Left cardiac atrium (tissue), 4 donors: ENCODE data around the gene MKLN1. TPM values are rescaled to one million over a fixed set of nuclear protein-coding genes. Genes with fewer than 3 reads are reported as not detected.

Experiments
- ATAC-seq, 2 donors: fragments of 200-7000 bp; cut with Tn5 transposase; one replicate each; pipeline ENCODE4 v1.9.1; 2020; ENCODE audit warnings: mild to moderate bottlenecking in 2 of 2, moderate library complexity in 2 of 2
- DNase-seq: peaks from one replicate; pipeline ENCODE4 v3.0.0-alpha.2; 2020
- intact Hi-C, 2 donors: fragments of 100-400 bp; cut with DNase I; formaldehyde crosslinking; loops; one replicate each; pipeline versions ENCODE4 v1.14.1 to v1.15.1; 2022 to 2023
- total RNA-seq, 2 donors: library from RNA; stranded (reverse); fragmentation: NEBNext Ultra II Directional; extraction: Animal tissue kit (Norgen Biotek cat#: 25700); gene quantifications; one replicate each; pipeline ENCODE4 v1.2.1, GENCODE V29; 2021
- donor health status: DM: no; HTN: yes; CAD: no.
- donor health status: DM: no; HTN: yes; CAD: no; lungs with severe emphysema.
- donor health status: DM: yes; HTN: yes; CAD: no.
- donor health status: Dilated cardiomyopathy.

The MKLN1 gene
- total RNA-seq, 2 donors from 2014 or later = 39.7 to 48.3 TPM

GRCh38 chr7:131527456-131527855 is 199.8 kb downstream of the MKLN1 start:
- no peak for ATAC-seq
- DNase-seq = no peak
- intact Hi-C loops = no loop called here

- no peak for DNase-seq
- ATAC-seq = peak in 1 of 2 donors; percentile 18
- intact Hi-C loops = no loop called here
These were observed 201.5 kb downstream of the MKLN1 start for GRCh38 chr7:131529179-131529578.

DNA sequence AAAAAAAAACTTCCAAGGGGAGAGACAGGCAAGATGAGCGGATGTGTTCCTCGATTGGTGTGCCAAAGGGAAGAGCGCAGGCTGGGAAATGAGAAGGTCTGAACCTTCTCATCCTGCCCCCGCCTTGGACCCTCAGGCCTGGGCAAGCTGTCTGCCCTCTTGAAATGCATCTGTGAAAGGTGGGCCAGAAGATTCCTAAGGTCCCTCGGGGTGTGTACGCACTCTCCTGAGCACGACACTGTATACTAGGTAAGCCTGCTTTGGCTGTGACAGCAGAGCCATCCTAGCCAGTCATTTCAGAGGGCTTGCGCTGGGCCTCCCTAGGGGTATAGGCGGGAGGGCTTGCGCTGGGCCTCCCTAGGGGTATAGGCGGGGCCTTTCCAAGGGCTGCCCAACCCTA is 201.9 kb downstream of the MKLN1 start:
- DNase-seq = no peak
- intact Hi-C loops = no loop called here
- peak in 1 of 2 donors; percentile 10 for ATAC-seq

- ATAC-seq = no peak
- intact Hi-C loops = no loop called here
- no peak for DNase-seq
These were observed 202.5 kb downstream of the MKLN1 start for GRCh38 chr7:131530137-131530536.

- DNase-seq (no peak), ATAC-seq (no peak)
- intact Hi-C loops = no loop called here
These were observed 205.0 kb downstream of the MKLN1 start for GRCh38 chr7:131532570-131533091.

GRCh38 chr7:131533151-131533559 is 205.5 kb downstream of the MKLN1 start:
- ATAC-seq = peak; percentile 55 to 59
- intact Hi-C loops = no loop called here

DNA sequence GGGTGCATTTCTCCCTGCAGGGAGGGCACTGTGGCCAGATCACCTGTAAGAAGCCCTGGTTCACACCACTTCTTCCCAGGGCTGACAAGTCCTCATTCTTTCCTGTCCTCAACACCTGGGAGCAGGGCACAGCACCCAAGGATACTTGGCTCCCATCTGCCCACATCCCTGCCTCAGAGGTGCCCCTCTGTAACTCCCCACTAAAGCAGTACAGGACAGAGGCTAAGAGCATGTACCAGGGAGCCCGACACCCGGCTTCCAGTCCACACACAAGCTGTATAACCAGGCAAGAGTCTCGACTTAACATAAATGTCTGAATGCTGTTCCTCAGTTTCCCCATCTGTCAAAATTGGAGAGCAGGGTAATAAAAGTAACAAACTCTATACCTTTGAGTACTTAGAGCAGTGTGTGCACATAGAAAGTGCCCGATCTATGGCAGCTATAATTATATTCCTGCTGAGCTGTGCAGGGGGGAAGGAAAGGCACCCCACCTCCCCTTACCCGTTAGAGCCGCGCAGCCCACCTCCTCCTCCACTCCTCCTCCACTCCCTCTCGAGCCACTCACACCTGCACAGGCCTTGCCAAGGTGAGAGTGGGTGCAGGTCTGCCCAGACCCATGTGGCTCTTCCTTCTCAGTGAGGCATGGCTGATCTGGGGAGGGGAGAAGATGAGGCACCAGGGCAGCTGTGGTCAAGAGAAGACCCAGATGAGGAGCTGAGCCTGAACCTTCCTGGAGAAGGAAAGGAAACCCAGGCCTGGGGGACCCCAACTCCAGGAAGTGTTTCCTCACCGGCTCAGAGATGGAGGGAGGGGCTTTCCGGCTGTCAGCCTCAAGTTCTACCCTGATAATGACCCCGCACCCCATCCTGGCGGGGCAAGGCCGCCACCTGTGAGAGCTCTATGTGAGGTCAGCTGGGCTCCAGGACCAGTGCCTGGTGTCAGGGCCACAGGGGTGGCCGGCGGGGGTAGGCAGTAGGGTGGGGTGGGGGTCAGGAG is 206.2 kb downstream of the MKLN1 start:
- no peak for ATAC-seq
- DNase-seq = no peak
- intact Hi-C loops = no loop called here

More at GRCh38 chr7:131533151-131533559, 205.5 kb downstream of the MKLN1 start:
- peak; percentile 68 for DNase-seq

DNA sequence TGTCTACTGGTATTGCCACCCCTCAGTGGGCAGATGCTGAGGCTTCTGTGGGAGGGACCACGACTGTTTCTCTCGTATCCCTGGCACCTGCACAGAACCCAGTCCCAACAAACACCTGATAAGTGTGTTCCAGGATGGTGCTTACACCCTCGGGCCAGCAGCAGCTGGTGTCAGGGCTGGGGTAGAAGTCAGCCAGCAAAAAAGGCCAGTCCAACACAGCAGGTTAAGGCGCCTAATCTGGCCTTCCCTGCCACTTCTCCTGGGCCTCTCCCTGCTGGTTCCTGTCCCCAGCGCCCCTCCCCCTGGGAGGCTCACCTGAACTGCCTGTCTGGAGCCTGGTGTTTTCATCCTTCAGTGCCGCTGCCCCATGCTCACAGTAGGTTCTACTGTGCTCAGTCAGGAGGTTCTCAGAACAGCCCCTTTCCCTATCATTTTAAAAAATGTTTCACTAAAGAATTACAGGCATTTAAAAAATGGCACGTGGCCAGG is 208.7 kb downstream of the MKLN1 start:
- DNase-seq (no peak), ATAC-seq (peak in 1 of 2 donors; percentile 20)
- intact Hi-C loops = no loop called here

DNA sequence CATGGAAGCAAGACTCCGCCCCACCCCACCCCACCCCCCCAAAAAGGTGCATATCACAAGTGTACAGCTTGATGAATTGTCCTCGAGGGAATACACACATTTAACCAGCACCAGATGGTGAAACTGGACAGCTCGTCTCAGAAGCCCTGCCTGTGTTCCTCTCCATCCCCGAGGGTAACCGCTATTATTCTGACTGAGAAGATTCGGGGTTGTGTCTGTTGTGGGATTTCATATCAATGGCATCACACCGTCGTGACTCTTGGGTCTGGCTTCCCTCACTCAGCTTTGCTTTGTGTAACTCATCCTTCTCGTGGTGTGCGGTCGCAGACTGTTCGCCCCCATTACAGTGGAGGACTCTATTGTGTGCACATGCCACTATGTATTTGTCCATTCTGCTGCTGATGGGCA is 209.9 kb downstream of the MKLN1 start:
- no peak for ATAC-seq
- DNase-seq = no peak
- intact Hi-C loops = no loop called here

GRCh38 chr7:131538071-131538812 is 210.6 kb downstream of the MKLN1 start:
- ATAC-seq = peak in 1 of 2 donors; percentile 10
- DNase-seq = no peak
- intact Hi-C loops = no loop called here

- intact Hi-C loops = no loop called here
- DNase-seq = peak; percentile 61
- ATAC-seq = peak; percentile 65 to 84
These were observed 211.1 kb downstream of the MKLN1 start for GRCh38 chr7:131538813-131539179.

DNA sequence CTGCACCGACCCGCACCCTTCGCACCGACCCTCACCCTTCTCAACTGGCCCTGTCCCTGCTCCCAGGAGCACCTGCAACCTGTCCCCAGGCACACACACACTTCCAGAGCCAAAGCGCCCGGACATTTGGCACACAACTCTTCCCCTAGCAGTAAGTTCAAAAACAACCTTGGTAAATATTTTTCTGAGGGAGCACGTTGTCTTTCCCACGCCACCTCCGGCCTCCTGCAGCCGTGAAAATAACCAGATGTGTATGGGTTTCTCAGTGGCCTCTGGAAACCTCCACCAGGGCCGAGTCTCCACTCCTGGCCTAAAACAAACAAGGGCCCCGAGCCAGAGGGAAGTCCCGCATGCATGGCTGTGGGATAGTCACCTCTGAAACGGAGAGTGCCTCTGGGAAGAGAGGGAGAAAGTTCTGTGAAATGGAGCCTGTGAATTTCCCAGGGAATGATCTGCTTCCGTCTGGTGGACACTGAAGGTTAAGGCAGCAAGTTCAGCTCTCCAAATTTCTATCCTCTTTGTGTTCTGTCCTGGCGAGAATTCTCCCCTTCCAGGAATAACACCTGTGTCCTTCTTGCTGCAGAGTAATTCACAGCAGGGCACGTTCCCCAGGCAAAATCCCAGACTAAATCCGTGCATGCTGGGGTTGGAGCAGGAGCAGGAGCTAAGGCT is 213.0 kb downstream of the MKLN1 start:
- ATAC-seq = peak in 1 of 2 donors; percentile 3
- intact Hi-C loops = loop anchor here in 1 of 2 donors (10.0 kb wide), 1 partner anchor 114 kb away; no protein-coding TSS in a partner anchor
- peak; percentile 68 for DNase-seq

GRCh38 chr7:131543298-131543697 is 215.6 kb downstream of the MKLN1 start:
- DNase-seq (no peak), ATAC-seq (no peak)
- intact Hi-C loops = loop anchor here in 1 of 2 donors (10.0 kb wide), 1 partner anchor 112 kb away; no protein-coding TSS in a partner anchor

DNA sequence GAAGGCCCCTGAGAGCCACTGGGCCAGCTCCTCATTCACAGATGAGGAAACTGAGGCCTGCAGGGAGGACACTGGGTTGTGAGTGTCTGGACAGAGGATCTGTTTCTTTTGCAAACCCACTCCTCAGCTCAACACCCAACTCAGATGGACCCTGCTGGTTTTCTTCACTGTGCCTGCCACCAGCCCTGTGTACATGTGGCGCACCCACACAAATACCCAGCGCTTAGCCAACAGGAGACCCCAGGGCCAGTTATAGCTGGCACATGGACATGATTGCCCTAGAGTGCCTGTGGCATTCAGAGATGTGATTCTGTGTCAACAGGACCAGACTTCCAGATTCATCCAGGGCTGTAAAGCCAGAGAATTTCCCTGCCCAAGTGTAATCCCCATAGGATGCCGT is 216.3 kb downstream of the MKLN1 start:
- DNase-seq = no peak
- intact Hi-C loops = loop anchor here (2.0 to 10.0 kb wide), 2 partner anchors 111 kb away; no protein-coding TSS in a partner anchor
- ATAC-seq = no peak

GRCh38 chr7:131544449-131545301 is 217.0 kb downstream of the MKLN1 start:
- DNase-seq (no peak), ATAC-seq (peak; percentile 14 to 35)
- intact Hi-C loops = loop anchor here (2.0 to 10.0 kb wide), 2 partner anchors 110 kb away; no protein-coding TSS in a partner anchor

DNA sequence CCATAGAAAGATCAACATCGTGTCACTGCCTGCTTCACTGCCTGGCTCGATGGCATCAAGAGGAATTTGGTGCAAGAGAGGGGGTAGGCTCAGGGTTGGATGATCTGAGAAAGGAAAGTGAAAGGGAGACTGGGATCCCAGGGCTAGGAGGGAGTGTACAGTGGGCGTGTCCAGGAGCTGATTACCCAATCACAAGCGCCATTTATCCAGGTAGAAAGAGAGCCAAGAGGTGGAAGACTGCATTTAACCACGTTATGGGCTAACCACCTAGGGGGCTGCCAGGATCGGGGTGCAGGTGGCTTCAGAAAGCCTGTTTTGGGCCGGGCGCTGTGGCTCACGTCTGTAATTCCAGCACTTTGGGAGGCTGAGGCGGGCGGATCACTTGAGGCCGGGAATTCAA is 218.4 kb downstream of the MKLN1 start:
- DNase-seq = no peak
- intact Hi-C loops = loop anchor here in 1 of 2 donors (10.0 kb wide), 1 partner anchor 109 kb away; no protein-coding TSS in a partner anchor
- peak in 1 of 2 donors; percentile 50 for ATAC-seq
